GM20431 (cell line): ENCODE results near the gene TFEB.

ENCODE experiments used
- in situ Hi-C: fragments of 300-500 bp; cut with MseI, MboI; formaldehyde crosslinking; loops from one replicate; pipeline ENCODE4 v1.15.0; 2020; ENCODE audit warnings: low sequenced_read_pairs; ENCODE audit not compliant: unreplicated experiment

TFEB gene

GRCh38 chr6:41646026-41646795 lies 89.2 kb downstream of the TFEB start:
- in situ Hi-C loops, result no loop called here

DNA sequence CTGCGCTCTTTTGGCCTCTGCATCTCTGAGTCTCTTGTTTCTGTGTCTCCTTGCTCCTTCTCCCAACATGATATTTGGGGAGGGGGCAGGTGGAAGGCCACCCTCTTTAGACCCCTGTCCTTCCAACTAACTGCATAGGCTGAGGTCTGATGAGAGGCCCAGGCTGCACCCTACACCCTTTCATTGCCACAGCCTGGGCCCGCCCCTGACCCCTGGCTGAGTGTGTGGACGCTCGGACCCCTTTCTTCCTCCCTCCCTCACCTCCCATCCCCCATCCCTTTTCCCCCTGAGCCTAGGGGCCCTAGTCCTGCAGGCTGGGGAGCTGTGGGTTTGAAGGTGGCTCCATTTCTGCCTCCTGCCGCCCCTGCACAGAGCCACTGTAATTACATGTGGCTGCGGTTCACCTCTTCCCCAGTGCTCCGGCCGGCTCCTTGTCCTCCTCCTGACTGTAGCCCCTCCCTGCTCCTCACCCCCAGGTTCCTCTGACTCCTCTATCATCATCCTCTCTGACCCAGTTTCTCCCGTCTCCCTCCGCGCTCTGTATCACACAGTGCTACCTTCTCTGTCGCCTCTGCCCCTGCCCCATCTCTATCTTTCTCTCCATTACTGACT lies 90.3 kb downstream of the TFEB start:
- in situ Hi-C loops, result no loop called here

GRCh38 chr6:41644297-41644879 lies 91.0 kb downstream of the TFEB start:
- in situ Hi-C loops, result no loop called here

GRCh38 chr6:41643899-41644269 lies 91.5 kb downstream of the TFEB start:
- in situ Hi-C loops, result no loop called here

DNA sequence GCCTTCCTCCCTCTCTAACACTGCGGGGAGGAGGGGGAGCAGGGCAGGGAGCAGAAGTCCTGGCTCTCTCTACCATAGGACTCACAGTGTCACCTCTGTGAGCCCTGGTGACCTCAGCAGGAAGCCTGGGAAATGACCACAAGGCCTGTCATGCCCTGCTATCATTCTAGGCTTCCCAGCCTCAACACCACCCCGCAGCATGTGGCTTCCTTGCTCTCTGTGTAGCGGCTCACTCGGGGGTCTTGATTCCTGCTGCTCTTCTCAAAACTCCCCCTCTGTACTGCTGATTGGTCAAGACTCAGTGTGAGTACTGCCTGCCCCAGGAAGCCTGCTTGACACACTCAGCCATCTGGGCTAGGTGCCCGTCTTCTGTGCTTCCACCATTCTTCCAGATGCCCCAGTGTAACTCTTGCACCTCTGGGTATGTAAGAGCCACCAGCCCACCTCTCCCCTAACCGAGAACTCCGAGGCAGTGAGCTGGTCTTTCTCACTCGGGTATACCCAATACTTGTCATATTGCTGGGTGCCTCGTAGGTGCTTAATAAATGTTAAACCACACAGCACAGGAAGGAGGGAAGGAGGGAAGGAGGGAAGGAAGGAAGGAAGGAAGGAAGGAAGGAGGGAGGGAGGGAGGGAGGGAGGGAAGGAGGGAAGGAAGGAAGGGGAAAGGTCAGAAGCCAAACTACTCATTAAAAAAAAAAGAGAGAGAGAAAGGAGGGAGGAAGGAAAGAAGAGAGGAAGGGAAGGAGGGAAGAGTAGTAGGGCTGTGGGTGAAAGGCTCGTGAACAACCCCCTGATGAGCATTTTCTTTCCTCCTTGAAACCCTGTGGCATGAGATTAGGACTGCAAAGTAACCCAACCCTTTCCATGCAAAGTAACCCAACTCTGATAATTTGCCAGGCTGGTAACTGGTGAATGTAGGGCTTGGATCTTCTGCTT lies 92.2 kb downstream of the TFEB start:
- in situ Hi-C loops, result no loop called here

GRCh38 chr6:41642090-41642959 lies 93.1 kb downstream of the TFEB start:
- in situ Hi-C loops, result no loop called here

DNA sequence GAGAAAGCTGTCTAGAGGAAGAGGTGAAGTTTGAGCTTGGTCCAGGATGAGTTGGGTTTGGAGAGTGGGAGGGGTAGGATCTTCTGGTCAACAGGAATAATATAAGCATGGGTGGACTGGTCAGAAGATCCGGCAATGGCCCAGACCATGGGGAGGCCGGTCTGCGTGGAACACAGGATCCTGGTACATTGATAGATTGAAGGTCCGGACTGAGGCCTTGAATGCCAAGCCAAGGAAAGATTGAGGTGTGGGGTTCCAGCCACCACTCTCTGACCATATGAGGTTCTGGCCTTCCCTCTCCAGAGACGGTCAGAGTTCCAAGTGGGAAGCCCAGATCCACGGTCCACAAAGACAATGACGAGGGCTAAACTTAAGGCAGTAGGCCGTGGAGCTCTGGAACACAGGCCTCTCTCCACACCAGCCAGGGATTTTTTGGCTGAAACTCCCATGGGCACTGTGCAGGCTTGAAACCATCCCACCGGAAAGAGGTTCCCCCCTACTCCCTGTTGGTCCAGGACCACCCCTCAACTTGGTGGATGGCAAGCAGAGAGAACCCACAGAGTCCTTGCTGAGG lies 94.0 kb downstream of the TFEB start:
- in situ Hi-C loops, result no loop called here

- in situ Hi-C loops, result no loop called here
These were observed 95.0 kb downstream of the TFEB start for GRCh38 chr6:41640426-41640825.

GRCh38 chr6:41639809-41640371 lies 95.5 kb downstream of the TFEB start:
- in situ Hi-C loops, result no loop called here

GRCh38 chr6:41638935-41639808 lies 96.2 kb downstream of the TFEB start:
- in situ Hi-C loops, result no loop called here

- in situ Hi-C loops, result no loop called here
These were observed 97.1 kb downstream of the TFEB start, which contains the start of gene MDFI for GRCh38 chr6:41638002-41638934. Gene MDFI (plus strand): TSS chr6:41638468. CDS start chr6:41638750, 282 bp downstream.

GRCh38 chr6:41637194-41638001 lies 98.0 kb downstream of the TFEB start:
- in situ Hi-C loops, result no loop called here

- in situ Hi-C loops, result no loop called here
These were observed 98.6 kb downstream of the TFEB start for GRCh38 chr6:41636833-41637193.

DNA sequence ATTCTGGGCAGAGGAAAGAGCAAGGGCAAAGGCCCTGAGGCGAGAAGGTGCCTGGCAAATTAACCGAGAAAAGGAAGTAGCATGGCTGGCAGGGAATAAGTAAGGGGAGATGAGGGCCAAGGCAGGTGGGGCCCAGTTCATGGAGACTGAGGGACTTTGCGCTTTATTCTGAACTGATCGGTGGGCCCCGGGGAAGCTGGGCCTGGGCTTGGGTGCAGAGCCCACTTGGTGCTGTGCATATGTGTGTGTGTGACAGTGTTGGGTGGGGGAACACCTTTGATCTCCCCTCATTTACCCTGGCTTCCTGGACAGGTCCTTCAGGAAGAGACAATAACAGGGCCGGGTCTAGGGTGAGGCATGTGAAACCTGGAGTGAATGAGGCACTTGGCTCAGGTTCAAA lies 100.0 kb downstream of the TFEB start:
- in situ Hi-C loops, result no loop called here

- in situ Hi-C loops, result no loop called here
These were observed 100.8 kb downstream of the TFEB start for GRCh38 chr6:41634657-41635056.
